ENCODE data around the gene COMMD1. TPM values are rescaled to one million over a fixed set of nuclear protein-coding genes. Genes with fewer than 3 reads are reported as not detected.

Gene COMMD1

GRCh38 chr2:62177392-62178049 is 272.0 kb downstream of the COMMD1 start:
- Histone ChIP-seq H3K27me3 (ENCODE audit: control insufficient read depth, insufficient read depth, low read length) (no peaks in the 10 kb centered on the region), H3K36me3 (ENCODE audit: insufficient read depth, low read length) (no peaks in the 10 kb centered on the region), H3K9me3 (replicated peaks; ENCODE audit: low read length) (no peaks in the 10 kb centered on the region), H3K4me1 (ENCODE audit: control insufficient read depth, insufficient read depth, low read length) (no peaks in the 10 kb centered on the region), H3K4me3 (ENCODE audit: low read length) (no peak overlapping the region), H3K9ac (ENCODE audit: low read depth, low read length) (no peak overlapping the region), H3K4me2 (ENCODE audit: low read length) (no peak overlapping the region)

- Histone ChIP-seq H3K4me2 (ENCODE audit: low read length) (no peak overlapping the region), H3K4me1 (ENCODE audit: control insufficient read depth, insufficient read depth, low read length) (no peaks in the 10 kb centered on the region), H3K9ac (ENCODE audit: low read depth, low read length) (no peak overlapping the region), H3K4me3 (ENCODE audit: low read length) (no peak overlapping the region), H3K9me3 (replicated peaks; ENCODE audit: low read length) (no peaks in the 10 kb centered on the region), H3K27me3 (ENCODE audit: control insufficient read depth, insufficient read depth, low read length) (no peaks in the 10 kb centered on the region), H3K36me3 (ENCODE audit: insufficient read depth, low read length) (no peaks in the 10 kb centered on the region)
Measured at GRCh38 chr2:62178741-62179271, 273.3 kb downstream of the COMMD1 start.

GRCh38 chr2:62180975-62181374 is 275.5 kb downstream of the COMMD1 start:
- Histone ChIP-seq H3K4me1 (ENCODE audit: control insufficient read depth, insufficient read depth, low read length) (no peaks in the 10 kb centered on the region), H3K9me3 (replicated peaks; ENCODE audit: low read length) (no peaks in the 10 kb centered on the region), H3K4me2 (ENCODE audit: low read length) (no peak overlapping the region), H3K4me3 (ENCODE audit: low read length) (no peak overlapping the region), H3K9ac (ENCODE audit: low read depth, low read length) (no peak overlapping the region), H3K27me3 (ENCODE audit: control insufficient read depth, insufficient read depth, low read length) (no peaks in the 10 kb centered on the region), H3K36me3 (ENCODE audit: insufficient read depth, low read length) (no peaks in the 10 kb centered on the region)

GRCh38 chr2:62181843-62182242 is 276.4 kb downstream of the COMMD1 start:
- H3K27me3 ChIP-seq (ENCODE audit: control insufficient read depth, insufficient read depth, low read length) = no peaks in the 10 kb centered on the region
- H3K9ac ChIP-seq (ENCODE audit: low read depth, low read length) = no peak overlapping the region
- no peaks in the 10 kb centered on the region for H3K4me1 ChIP-seq (ENCODE audit: control insufficient read depth, insufficient read depth, low read length)
- no peak overlapping the region for H3K4me2 ChIP-seq (ENCODE audit: low read length)
- no peak overlapping the region for H3K4me3 ChIP-seq (ENCODE audit: low read length)
- no peaks in the 10 kb centered on the region for H3K36me3 ChIP-seq (ENCODE audit: insufficient read depth, low read length)
- H3K9me3 ChIP-seq (replicated peaks; ENCODE audit: low read length) = no peaks in the 10 kb centered on the region

- no peaks in the 10 kb centered on the region for H3K9me3 ChIP-seq (replicated peaks; ENCODE audit: low read length)
- H3K27me3 ChIP-seq (ENCODE audit: control insufficient read depth, insufficient read depth, low read length) = no peaks in the 10 kb centered on the region
- H3K4me2 ChIP-seq (ENCODE audit: low read length) = no peak overlapping the region
- H3K4me1 ChIP-seq (ENCODE audit: control insufficient read depth, insufficient read depth, low read length) = no peaks in the 10 kb centered on the region
- H3K36me3 ChIP-seq (ENCODE audit: insufficient read depth, low read length) = no peaks in the 10 kb centered on the region
- no peak overlapping the region for H3K4me3 ChIP-seq (ENCODE audit: low read length)
- no peak overlapping the region for H3K9ac ChIP-seq (ENCODE audit: low read depth, low read length)
Measured at GRCh38 chr2:62184512-62185230, 279.2 kb downstream of the COMMD1 start.

Small RNAs within 50 kb of the gene (small RNA-seq; reads per million reads assigned to genes)
- gene RF00019 = not detected
